PFSK-1 (cell line): ENCODE results near the gene NHLRC2.

ENCODE experiments used
- POLR2AphosphoS5 ChIP-seq: IDR thresholded peaks from 2 replicates; pipeline ENCODE4 v1.6.1; 2012; ENCODE audit warnings: low read depth, mild to moderate bottlenecking, control low read depth, low read length, moderate library complexity
- SIN3A ChIP-seq: IDR thresholded peaks from 2 replicates; pipeline ENCODE4 v1.6.1; 2012; ENCODE audit warnings: mild to moderate bottlenecking, low read length, moderate library complexity, borderline replicate concordance; ENCODE audit not compliant: insufficient read depth

- TF ChIP-seq SIN3A (no peak), POLR2AphosphoS5 (no peak)
Measured at GRCh38 chr10:113859261-113859660, 4.8 kb downstream of the NHLRC2 start.
